ENCODE results near the gene GRAMD1C.

GRCh38 chr3:113839551-113839950, 963 bp downstream of the GRAMD1C start:
- TF ChIP-seq CTCF (IDR thresholded peaks at IDR 0.05) (no peak), POLR2A (IDR thresholded peaks at IDR 0.05) (no peak)

Data from lower leg skin (tissue), 3 donors.